A549 (cell line): ENCODE results near the gene TMEM63C. TPM values are rescaled to one million over a fixed set of nuclear protein-coding genes. Genes with fewer than 3 reads are reported as not detected.

Experiments
- ATAC-seq, 2 experiments: fragments of 200-7000 bp in 1 of 2; fragments of >200 bp in 1 of 2; cut with Nextera tagmentation in 1 of 2; cut with Tn5 transposase in 1 of 2; 3 replicates each; pipeline versions ENCODE4 v1.8.0 to v1.9.1; 2018 to 2020; ENCODE audit warnings: mild to moderate bottlenecking in 1 of 2, moderate library complexity in 1 of 2
- CTCF ChIA-PET: fragments of 300-600 bp; sonication (Branson Sonifier 250); formaldehyde crosslinking; extraction: SDS; loops from one replicate; lab custom pipeline; 2021; ENCODE audit warnings: antibody characterized with exemption, inconsistent platforms; lab: Yijun Ruan, JAX
- POLR2A ChIA-PET: fragments of 350-600 bp; formaldehyde crosslinking; extraction: SDS; loops from one replicate; lab custom pipeline; 2021; ENCODE audit warnings: antibody characterized with exemption, inconsistent platforms; lab: Yijun Ruan, JAX
- DNase-seq, 2 experiments: peaks; one replicate each; pipeline versions ENCODE4 v3.0.0 to v3.0.0-alpha.2; 2011 to 2016; ENCODE audit warnings: low read depth in 1 of 2, low spot score in 1 of 2
- FAIRE-seq: peaks from 2 replicates; lab custom pipeline; 2011; peaks lifted over from hg19 to GRCh38; lab: Jason Lieb, UNC
- H3K27ac ChIP-seq, 2 experiments: fragments of >200 bp; sonication (Bioruptor Twin); formaldehyde crosslinking; 3 replicates each; pipeline ENCODE4 v1.5.1; 2016 to 2017
- H3K4me1 ChIP-seq: fragments of >200 bp; sonication (Bioruptor Twin); formaldehyde crosslinking; 3 replicates; pipeline ENCODE4 v1.6.1; 2016
- H3K4me2 ChIP-seq: fragments of >200 bp; sonication (Bioruptor Twin); formaldehyde crosslinking; 3 replicates; pipeline ENCODE4 v1.6.1; 2016
- H3K4me3 ChIP-seq: fragments of >200 bp; sonication (Bioruptor Twin); formaldehyde crosslinking; 3 replicates; pipeline ENCODE4 v1.5.1; 2016
- H3K9me3 ChIP-seq: fragments of >200 bp; sonication (Bioruptor Twin); formaldehyde crosslinking; 3 replicates; pipeline ENCODE4 v1.6.1; 2016
- ATOH8 ChIP-seq: fragments of 250-450 bp; sonication (Bioruptor Pico); IDR thresholded peaks from 2 replicates; pipeline ENCODE4 v1.5.0; 2020; ENCODE audit warnings: low read depth, mild to moderate bottlenecking, moderate library complexity
- BCL3 ChIP-seq: fragments of >200 bp; sonication (Bioruptor Twin); formaldehyde crosslinking; IDR thresholded peaks from 3 replicates; pipeline ENCODE4 v1.6.1; 2016
- BHLHE40 ChIP-seq: IDR thresholded peaks from 2 replicates; pipeline ENCODE4 v1.6.1; 2012; ENCODE audit warnings: low read depth, low read length, inconsistent platforms
- CHD2 ChIP-seq: fragments of 150-350 bp; IDR thresholded peaks from 2 replicates; pipeline ENCODE4 v1.6.1; 2014; ENCODE audit warnings: low read length; ENCODE audit not compliant: partially characterized antibody
- CTCF ChIP-seq: fragments of >200 bp; sonication (Bioruptor Twin); formaldehyde crosslinking; IDR thresholded peaks from 3 replicates; pipeline ENCODE4 v1.5.1; 2016
- EP300 ChIP-seq, 2 experiments: fragments of >200 bp; sonication (Bioruptor Twin); formaldehyde crosslinking; IDR thresholded peaks; 2 replicates in 1 of 2; 3 replicates in 1 of 2; pipeline ENCODE4 v1.6.1; 2016 to 2017
- FOXS1 ChIP-seq: fragments of 250-450 bp; sonication (Bioruptor Pico); IDR thresholded peaks from 2 replicates; pipeline ENCODE4 v1.5.0; 2020; ENCODE audit warnings: mild to moderate bottlenecking, moderate library complexity
- HES2 ChIP-seq: fragments of >200 bp; sonication (Bioruptor Twin); formaldehyde crosslinking; IDR thresholded peaks from 2 replicates; pipeline ENCODE4 v1.6.1; 2016
- HEYL ChIP-seq: fragments of 250-450 bp; sonication (Bioruptor Pico); IDR thresholded peaks from 2 replicates; pipeline ENCODE4 v1.8.0; 2021; ENCODE audit warnings: mild to moderate bottlenecking, moderate library complexity
- HOXB5 ChIP-seq: fragments of 250-450 bp; sonication (Bioruptor Pico); IDR thresholded peaks from 2 replicates; pipeline ENCODE4 v1.5.0; 2020; ENCODE audit warnings: mild to moderate bottlenecking, moderate library complexity
- JUNB ChIP-seq: fragments of >200 bp; sonication (Bioruptor Twin); formaldehyde crosslinking; IDR thresholded peaks from 2 replicates; pipeline ENCODE4 v1.6.1; 2016
- KDM1A ChIP-seq: fragments of 200-600 bp; sonication (generic); IDR thresholded peaks from 2 replicates; pipeline ENCODE4 v1.6.1; 2016; ENCODE audit warnings: low read depth, mild to moderate bottlenecking
- MAFK ChIP-seq: fragments of 450-650 bp; IDR thresholded peaks from 2 replicates; pipeline ENCODE4 v1.6.1; 2014; ENCODE audit not compliant: partially characterized antibody
- PBX3 ChIP-seq: IDR thresholded peaks from 2 replicates; pipeline ENCODE4 v1.6.1; 2012
- PHF8 ChIP-seq: fragments of 200-600 bp; sonication (generic); IDR thresholded peaks from 2 replicates; pipeline ENCODE4 v1.6.1; 2016; ENCODE audit warnings: low read depth, mild to moderate bottlenecking, antibody characterized with exemption, moderate library complexity, borderline replicate concordance
- POLR2AphosphoS2 ChIP-seq: conservative IDR thresholded peaks from 2 replicates; pipeline ENCODE4 v1.6.1; 2012; ENCODE audit warnings: low read length, improper control_type of control experiment, inconsistent platforms
- RARB ChIP-seq: fragments of 250-450 bp; sonication (Bioruptor Pico); IDR thresholded peaks from 2 replicates; pipeline ENCODE4 v1.8.0; 2021; ENCODE audit warnings: mild to moderate bottlenecking, moderate library complexity
- RCOR1 ChIP-seq: fragments of 150-350 bp; IDR thresholded peaks from 2 replicates; pipeline ENCODE4 v1.6.1; 2014; ENCODE audit warnings: antibody characterized with exemption, low read length, low read depth
- REST ChIP-seq: fragments of 200-600 bp; sonication (generic); IDR thresholded peaks from 2 replicates; pipeline ENCODE4 v1.6.1; 2016; ENCODE audit warnings: antibody characterized with exemption, mild to moderate bottlenecking, moderate library complexity
- SREBF2 ChIP-seq: fragments of 450-650 bp; IDR thresholded peaks from 2 replicates; pipeline ENCODE4 v1.6.1; 2014; ENCODE audit warnings: mild to moderate bottlenecking, moderate library complexity
- TP53 ChIP-seq: fragments of 250-450 bp; sonication (Bioruptor Pico); IDR thresholded peaks from 2 replicates; pipeline ENCODE4 v1.5.0; 2021; ENCODE audit warnings: mild to moderate bottlenecking, moderate library complexity
- USF2 ChIP-seq: fragments of 450-650 bp; IDR thresholded peaks from 2 replicates; pipeline ENCODE4 v1.6.1; 2014; ENCODE audit warnings: antibody characterized with exemption
- ZNF302 ChIP-seq: fragments of 250-450 bp; sonication (Bioruptor Pico); IDR thresholded peaks from 2 replicates; pipeline ENCODE4 v1.9.0; 2021; ENCODE audit warnings: inconsistent platforms, mild to moderate bottlenecking, moderate library complexity
- WGBS: methylation state at CpG from one replicate; pipeline ENCODE4 v1.1.6; 2017; ENCODE audit errors: missing lambda C conversion rate; 5-methylcytosine and 5-hydroxymethylcytosine counted together
- polyA plus RNA-seq, 4 experiments: library from polyadenylated mRNA; depleted of rRNA in 3 of 4; stranded (reverse); fragments of >200 nt; fragmentation: RNase III in 1 of 4; extraction: RNeasy Plus Mini Kit Qiagen cat#74134 plus additional on column Dnase treatment in 1 of 4; gene quantifications; 2 replicates in 3 of 4; 3 replicates in 1 of 4; pipeline ENCODE4 v1.2.3, GENCODE V29; 2011 to 2017

Gene TMEM63C
- polyA plus RNA-seq, 2 of the 4 experiments (the other 2 are of a cell fraction), result 0.43 to 0.57 TPM

- no peak for TF ChIP-seq ZNF302 (CRISPR knock-in tag)
- TF ChIP-seq, all 56 proteins: peak for 0
Observed at GRCh38 chr14:77259025-77259715, 77.6 kb downstream of the TMEM63C start (continued).

- TF ChIP-seq PHF8, result no peak
- no peak for TF ChIP-seq USF2
- TF ChIP-seq TP53 (CRISPR knock-in tag), result no peak
- no peak for TF ChIP-seq KDM1A
- no peak for TF ChIP-seq SREBF2
- TF ChIP-seq FOXS1 (CRISPR knock-in tag), result no peak
- no peak for TF ChIP-seq MAFK
- TF ChIP-seq EP300 (IDR thresholded peaks at IDR 0.05), result no peak
- no peak for TF ChIP-seq BCL3
- no peak for TF ChIP-seq ZNF302 (CRISPR knock-in tag)
- no peak for TF ChIP-seq POLR2AphosphoS2
- no peak for TF ChIP-seq HES2
- TF ChIP-seq RARB (CRISPR knock-in tag), result no peak
- no peak for ATAC-seq
- 68% methylated on average over 11 of the region's 11 CpGs for WGBS
- Histone ChIP-seq H3K9me3 (no peaks in the 10 kb centered on the region), H3K27ac (no peak overlapping the region), H3K4me3 (no peak overlapping the region), H3K4me2 (no peak overlapping the region), H3K4me1 (no peaks in the 10 kb centered on the region)
- ChIA-PET POLR2A (no interaction called here), CTCF (interaction anchor here (1.3 kb wide), 1 partner anchor 13 kb away, joined by 3 read pairs; no protein-coding TSS in a partner anchor)
- DNase-seq, result no peak
- no peak for FAIRE-seq
Observed at GRCh38 chr14:77260199-77260598, 78.6 kb downstream of the TMEM63C start.

- FAIRE-seq, result no peak
- H3K4me2 ChIP-seq, result no peak overlapping the region
- 73% methylated on average over 9 of the region's 10 CpGs for WGBS
- ATAC-seq, result no peak
- POLR2A ChIA-PET, result no interaction called here
- H3K4me1 ChIP-seq, result no peaks in the 10 kb centered on the region
- H3K27ac ChIP-seq, result no peak overlapping the region
- CTCF ChIA-PET, result no interaction called here
- H3K9me3 ChIP-seq, result no peaks in the 10 kb centered on the region
- TF ChIP-seq RARB (CRISPR knock-in tag) (no peak), KDM1A (no peak), PBX3 (no peak), BHLHE40 (no peak), REST (no peak), MAFK (no peak), JUNB (no peak), CTCF (no peak), ATOH8 (CRISPR knock-in tag) (no peak), HOXB5 (CRISPR knock-in tag) (no peak), PHF8 (no peak), CHD2 (no peak), EP300 (IDR thresholded peaks at IDR 0.05) (no peak), RCOR1 (no peak), BCL3 (no peak), HEYL (no peak)
- DNase-seq, result no peak
- no peak overlapping the region for H3K4me3 ChIP-seq
Observed at GRCh38 chr14:77260631-77261030, 79.0 kb downstream of the TMEM63C start.
